HEK293T (cell line): Measurements from ENCODE around the gene MINAR2.

Source experiments
- BHLHE40 ChIP-seq: fragments of 450-650 bp; IDR thresholded peaks from 2 replicates; pipeline ENCODE4 v1.6.1; 2016; ENCODE audit warnings: mild to moderate bottlenecking, moderate library complexity, borderline replicate concordance
- ELF4 ChIP-seq: fragments of 450-650 bp; IDR thresholded peaks from 2 replicates; pipeline ENCODE4 v1.6.1; 2017; ENCODE audit warnings: antibody characterized with exemption
- FOXM1 ChIP-seq: fragments of 450-650 bp; IDR thresholded peaks from 2 replicates; pipeline ENCODE4 v1.6.1; 2017; ENCODE audit warnings: mild to moderate bottlenecking, borderline replicate concordance
- SP1 ChIP-seq: fragments of 450-650 bp; IDR thresholded peaks from 2 replicates; pipeline ENCODE4 v1.6.1; 2017

DNA sequence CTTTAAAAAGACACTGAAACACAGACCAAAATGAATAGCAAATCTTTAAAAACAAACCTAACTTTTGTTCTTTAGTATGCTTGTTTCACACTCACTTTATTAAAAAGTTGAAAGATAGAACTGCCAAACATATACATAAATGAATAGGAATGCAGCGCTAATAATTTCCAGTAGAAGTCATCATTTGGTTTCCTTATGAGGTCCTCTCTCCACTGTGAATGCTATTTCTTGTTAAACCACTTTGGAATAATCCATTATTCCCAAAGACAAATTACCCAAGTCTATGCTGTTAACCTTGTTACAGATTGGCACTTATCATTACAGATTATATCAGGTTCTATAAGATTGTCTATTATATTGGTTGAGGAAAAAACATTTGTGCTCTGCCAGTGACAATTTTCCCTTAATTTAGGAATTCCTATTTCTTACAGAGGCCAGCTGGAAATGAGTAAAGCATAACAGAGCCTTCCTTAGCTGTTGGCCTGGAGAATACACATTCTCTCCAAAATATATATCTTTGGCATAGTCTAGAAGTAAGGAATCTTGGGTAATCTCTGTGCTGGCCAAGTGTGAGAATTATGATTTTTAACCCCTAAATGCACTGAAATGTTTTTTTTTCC lies 29.3 kb upstream of the MINAR2 start:
- TF ChIP-seq BHLHE40 (no peak), ELF4 (no peak), SP1 (no peak), FOXM1 (no peak)
